Activated CD8-positive, alpha-beta memory T cell treated with anti-CD3 and anti-CD28 coated beads, Interleukin-2, amount 10 ng/mL, durations not matched to agents 7 days and 5 days (primary cell): ENCODE results near the gene FBXO5. TPM values are rescaled to one million over a fixed set of nuclear protein-coding genes. Genes with fewer than 3 reads are reported as not detected.
A peak's percentile ranks its signal among the peaks of the same experiment; 100 is the strongest.

Experiments
- ATAC-seq: fragments of 150-1000 bp; cut with Tn5 transposase; one replicate; pipeline ENCODE4 v1.10.0; 2021; ENCODE audit warnings: moderate library complexity
- CTCF ChIA-PET: fragments of 350-600 bp; sonication (Branson Sonifier 250); formaldehyde crosslinking; loops from one replicate; lab custom pipeline; 2021; ENCODE audit warnings: antibody characterized with exemption; lab: Charles Lee
- DNase-seq: peaks from one replicate; pipeline ENCODE4 v3.0.0-alpha.2; 2020
- H3K27ac Mint-ChIP-seq: one replicate; pipeline ENCODE4 v1.8.0; 2021; ENCODE audit warnings: mild to moderate bottlenecking, mixed read lengths
- H3K27me3 Mint-ChIP-seq: one replicate; pipeline ENCODE4 v1.8.0; 2021; ENCODE audit warnings: mixed read lengths
- H3K36me3 Mint-ChIP-seq: one replicate; pipeline ENCODE4 v1.8.0; 2021; ENCODE audit warnings: mild to moderate bottlenecking, mixed read lengths
- H3K4me1 Mint-ChIP-seq: one replicate; pipeline ENCODE4 v1.8.0; 2021; ENCODE audit warnings: mixed read lengths
- H3K4me3 Mint-ChIP-seq: one replicate; pipeline ENCODE4 v1.8.0; 2021; ENCODE audit warnings: mild to moderate bottlenecking, moderate library complexity, mixed read lengths
- H3K9me3 Mint-ChIP-seq: one replicate; pipeline ENCODE4 v1.8.0; 2022; ENCODE audit warnings: low read depth, mixed read lengths
- total RNA-seq, 2 experiments: library from RNA; stranded (reverse); gene quantifications; one replicate each; pipeline ENCODE4 v1.2.3, GENCODE V29; 2021

FBXO5 gene, protein sequence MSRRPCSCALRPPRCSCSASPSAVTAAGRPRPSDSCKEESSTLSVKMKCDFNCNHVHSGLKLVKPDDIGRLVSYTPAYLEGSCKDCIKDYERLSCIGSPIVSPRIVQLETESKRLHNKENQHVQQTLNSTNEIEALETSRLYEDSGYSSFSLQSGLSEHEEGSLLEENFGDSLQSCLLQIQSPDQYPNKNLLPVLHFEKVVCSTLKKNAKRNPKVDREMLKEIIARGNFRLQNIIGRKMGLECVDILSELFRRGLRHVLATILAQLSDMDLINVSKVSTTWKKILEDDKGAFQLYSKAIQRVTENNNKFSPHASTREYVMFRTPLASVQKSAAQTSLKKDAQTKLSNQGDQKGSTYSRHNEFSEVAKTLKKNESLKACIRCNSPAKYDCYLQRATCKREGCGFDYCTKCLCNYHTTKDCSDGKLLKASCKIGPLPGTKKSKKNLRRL
- total RNA-seq, result 10 to 100 TPM; 62.1 to 73.5 TPM

DNA sequence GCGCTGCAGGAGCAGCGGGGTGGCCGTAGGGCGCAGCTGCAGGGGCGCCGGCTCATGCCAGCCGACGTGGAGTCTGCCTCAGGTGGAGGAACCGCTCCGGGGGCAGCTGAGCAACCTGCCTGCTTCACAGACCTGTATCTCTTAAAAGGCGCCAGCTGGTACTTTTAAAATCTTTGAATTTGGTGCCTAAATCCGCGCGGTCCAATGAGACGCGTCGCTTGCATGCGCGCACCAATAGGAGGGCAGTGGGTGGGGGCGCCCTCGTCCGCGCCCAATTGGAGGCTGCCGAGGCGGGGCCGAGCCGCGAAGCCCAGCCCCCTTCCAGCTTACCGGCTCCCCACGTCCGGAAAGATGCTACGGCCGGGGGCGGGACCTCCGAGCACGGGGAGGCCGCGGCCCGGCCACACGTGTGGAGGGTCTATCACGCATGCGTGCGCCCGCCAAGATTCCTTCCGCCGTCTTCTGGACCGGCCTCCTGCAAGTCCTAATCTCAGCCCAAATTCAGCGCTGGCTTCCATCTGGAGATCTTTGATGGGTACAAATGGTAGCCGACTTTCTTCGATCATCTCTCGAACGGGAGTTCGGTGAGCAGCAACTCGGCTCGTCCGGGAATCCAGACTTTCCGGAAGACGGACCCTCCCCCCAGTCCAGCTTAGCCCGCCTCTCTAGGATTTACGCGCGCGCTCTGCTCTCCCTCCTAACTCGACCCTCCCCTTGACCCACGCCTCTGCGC is at the start of gene FBXO5:
FBXO5 (minus strand) TSS at position 138 of the 733 bp plus-strand sequence; CDS start at position 56, 82 bp downstream.
- peak; percentile 98 for DNase-seq
- Mint-ChIP-seq H3K4me1 (peaks cover 43% of the 10 kb centered on the region), H3K27me3 (no peaks in the 10 kb centered on the region), H3K4me3 (peak within 1 kb of the TSS; percentile 82), H3K27ac (peak within 1 kb of the TSS; percentile 99), H3K36me3 (peaks cover 48% of the 10 kb centered on the region), H3K9me3 (no peaks in the 10 kb centered on the region)
- peak; percentile 88 for ATAC-seq
- CTCF ChIA-PET, result no interaction called here

DNA sequence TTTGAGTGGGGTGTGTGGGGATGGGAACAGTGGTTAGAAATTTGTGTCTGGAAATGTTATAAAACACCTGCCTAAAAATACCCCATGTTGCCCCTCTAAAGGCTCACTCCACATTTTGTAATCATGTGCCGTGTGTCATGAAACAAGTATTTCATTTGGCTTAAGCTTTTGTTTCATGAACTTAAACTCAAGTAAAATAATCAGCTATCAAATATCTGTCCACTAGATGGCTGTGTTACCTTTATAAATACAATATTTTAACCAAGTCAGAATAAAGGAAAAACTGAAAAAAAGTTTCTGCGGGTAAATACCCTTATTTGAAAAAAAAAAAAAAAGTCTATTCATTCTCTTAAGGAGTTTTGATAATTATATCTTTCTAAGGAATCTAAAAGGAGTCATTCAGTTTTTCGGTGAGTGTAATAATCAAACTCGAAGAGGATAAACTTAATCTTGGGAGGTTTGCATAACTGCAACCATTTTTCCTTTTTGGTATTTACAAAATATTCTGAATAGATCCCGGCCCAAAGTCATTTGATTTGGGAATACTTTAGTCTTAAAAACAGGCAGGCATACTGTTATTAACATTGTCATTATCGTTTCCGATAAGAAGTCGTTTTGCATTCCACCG is 49.5 kb upstream of the FBXO5 start:
- Mint-ChIP-seq H3K36me3 (no peaks in the 10 kb centered on the region), H3K27ac (no peak overlapping the region), H3K4me1 (no peaks in the 10 kb centered on the region), H3K27me3 (peaks cover 33% of the 10 kb centered on the region), H3K9me3 (no peaks in the 10 kb centered on the region), H3K4me3 (no peak overlapping the region)
- ATAC-seq, result no peak
- CTCF ChIA-PET, result interaction anchor here (1.7 kb wide), 1 partner anchor 280 kb away, joined by 9 read pairs; no protein-coding TSS in a partner anchor
- no peak for DNase-seq

DNA sequence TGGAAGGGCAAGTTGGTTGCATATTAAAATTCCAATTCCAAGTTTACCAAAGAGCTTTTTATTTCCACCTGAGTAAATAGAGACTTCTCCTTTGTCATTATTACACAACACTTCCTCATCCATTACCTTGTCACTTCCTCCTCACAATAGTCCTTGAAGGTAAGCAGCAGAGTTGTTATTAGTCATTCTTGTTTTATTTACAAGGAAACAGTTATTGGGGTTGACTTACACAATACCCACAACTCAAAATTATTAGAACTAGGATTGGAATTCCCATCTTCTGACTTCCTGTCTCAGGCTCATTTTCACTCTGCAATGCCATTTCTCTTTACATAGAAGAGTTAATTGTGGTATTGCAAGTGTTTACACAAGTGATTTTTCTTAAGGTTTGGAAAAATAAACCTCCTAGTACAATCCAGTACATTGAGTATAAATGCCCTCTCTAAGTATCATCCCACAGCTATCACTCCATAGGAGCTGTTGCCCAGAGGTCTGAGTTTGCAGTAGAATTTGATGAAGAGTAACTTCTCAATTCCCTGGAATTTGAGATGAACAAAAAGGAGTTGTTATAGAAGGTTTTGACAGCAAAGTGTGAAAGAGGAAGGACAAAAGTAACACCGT is 48.6 kb upstream of the FBXO5 start:
- ATAC-seq, result no peak
- Mint-ChIP-seq H3K4me3 (no peak overlapping the region), H3K9me3 (no peaks in the 10 kb centered on the region), H3K4me1 (no peaks in the 10 kb centered on the region), H3K27me3 (peaks cover 38% of the 10 kb centered on the region), H3K36me3 (no peaks in the 10 kb centered on the region), H3K27ac (no peak overlapping the region)
- DNase-seq, result no peak
- CTCF ChIA-PET, result interaction anchor here (0.8 to 1.7 kb wide), 2 partner anchors 10 to 281 kb away, joined by 3 to 9 read pairs; no protein-coding TSS in a partner anchor

DNA sequence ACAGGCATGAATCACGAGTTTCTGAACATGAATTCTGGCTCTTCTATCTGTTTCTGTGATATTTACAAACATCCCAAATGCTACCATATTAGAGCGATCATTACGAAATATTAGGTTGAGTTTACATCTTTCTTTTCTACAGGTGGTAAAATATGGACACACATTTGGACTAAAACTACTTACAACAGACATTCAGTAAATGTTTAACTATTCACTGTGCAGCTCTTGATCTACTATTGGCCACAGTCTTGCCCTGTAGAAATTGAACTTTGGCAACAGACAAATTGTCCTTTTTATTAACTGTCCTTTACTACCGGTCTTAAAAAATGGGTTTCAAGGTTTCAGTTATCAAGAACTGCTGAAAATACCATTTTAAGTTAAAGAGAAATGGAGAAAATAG is 46.1 kb upstream of the FBXO5 start:
- Mint-ChIP-seq H3K27me3 (peaks cover 46% of the 10 kb centered on the region), H3K4me3 (no peak overlapping the region), H3K36me3 (no peaks in the 10 kb centered on the region), H3K4me1 (peaks cover 2% of the 10 kb centered on the region), H3K9me3 (no peaks in the 10 kb centered on the region), H3K27ac (no peak overlapping the region)
- ATAC-seq (no peak), DNase-seq (no peak)
- CTCF ChIA-PET, result no interaction called here

DNA sequence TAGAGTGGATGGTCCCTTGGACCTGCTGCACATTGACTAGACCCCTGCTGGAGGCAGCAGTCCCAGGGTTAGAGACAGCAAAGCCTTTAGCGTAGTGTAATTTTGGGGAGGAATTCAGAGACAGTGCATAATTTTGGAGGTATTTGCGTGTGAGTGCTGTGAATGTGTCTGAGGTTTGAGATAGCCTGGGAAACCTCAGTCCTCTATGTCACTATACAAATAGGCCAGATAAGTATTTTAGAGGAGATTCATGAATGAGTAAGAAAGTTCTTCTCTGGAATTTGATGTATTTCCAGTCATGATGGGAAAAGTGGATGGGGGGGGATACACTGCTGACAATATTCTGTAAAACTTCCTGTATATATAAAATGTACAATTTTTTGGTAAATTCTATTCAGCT is 45.4 kb upstream of the FBXO5 start:
- DNase-seq, result no peak
- Mint-ChIP-seq H3K36me3 (no peaks in the 10 kb centered on the region), H3K4me1 (peaks cover 2% of the 10 kb centered on the region), H3K9me3 (no peaks in the 10 kb centered on the region), H3K27ac (no peak overlapping the region), H3K4me3 (no peak overlapping the region), H3K27me3 (peaks cover 49% of the 10 kb centered on the region)
- CTCF ChIA-PET, result no interaction called here
- ATAC-seq, result no peak

DNA sequence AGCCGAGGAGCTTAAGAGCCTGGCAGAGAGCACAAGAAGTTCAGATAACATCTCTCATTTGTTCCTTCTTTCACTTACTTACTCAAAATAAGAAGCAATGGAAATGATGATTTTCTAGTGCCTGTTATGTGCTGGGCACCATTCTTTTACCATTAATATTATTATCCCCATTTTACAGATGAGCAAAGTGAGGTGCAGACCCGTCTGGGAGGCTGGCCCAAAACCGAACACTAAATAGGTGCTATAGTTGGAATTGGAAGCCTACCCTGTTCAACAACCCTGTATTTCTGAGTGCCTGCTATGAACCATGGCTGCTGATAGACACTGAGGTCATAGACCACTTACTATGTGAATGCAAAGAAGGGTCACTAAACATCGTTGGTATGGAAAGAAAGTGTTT is 44.6 kb upstream of the FBXO5 start:
- CTCF ChIA-PET, result no interaction called here
- Mint-ChIP-seq H3K4me3 (no peak overlapping the region), H3K4me1 (peaks cover 2% of the 10 kb centered on the region), H3K36me3 (no peaks in the 10 kb centered on the region), H3K9me3 (no peaks in the 10 kb centered on the region), H3K27ac (no peak overlapping the region), H3K27me3 (peaks cover 49% of the 10 kb centered on the region)
- ATAC-seq (no peak), DNase-seq (no peak)

DNA sequence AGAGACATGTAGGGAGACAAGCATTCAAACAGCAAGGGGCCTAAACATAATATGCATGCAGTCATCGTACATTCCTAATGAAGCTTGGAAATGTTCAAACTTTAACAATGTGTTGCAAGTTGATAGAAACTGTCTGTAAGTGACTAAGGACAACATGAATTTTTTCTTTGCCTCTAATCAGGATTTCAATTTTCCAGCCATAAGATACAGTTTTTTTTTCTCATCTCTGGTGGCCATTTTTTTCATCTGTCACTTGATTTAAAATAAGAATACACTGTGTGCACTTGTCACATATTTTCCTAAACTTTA is 41.8 kb upstream of the FBXO5 start:
- CTCF ChIA-PET, result interaction anchor here (0.9 to 2.2 kb wide), 6 partner anchors 9 to 468 kb away, joined by 3 to 5 read pairs (median 3); no protein-coding TSS in a partner anchor
- peaks cover 2% of the 10 kb centered on the region for H3K4me1 Mint-ChIP-seq
- ATAC-seq (no peak), DNase-seq (no peak)
- H3K27me3 Mint-ChIP-seq, result peaks cover 34% of the 10 kb centered on the region
- H3K36me3 Mint-ChIP-seq, result no peaks in the 10 kb centered on the region
- H3K27ac Mint-ChIP-seq, result no peak overlapping the region
- no peak overlapping the region for H3K4me3 Mint-ChIP-seq
- no peaks in the 10 kb centered on the region for H3K9me3 Mint-ChIP-seq

DNA sequence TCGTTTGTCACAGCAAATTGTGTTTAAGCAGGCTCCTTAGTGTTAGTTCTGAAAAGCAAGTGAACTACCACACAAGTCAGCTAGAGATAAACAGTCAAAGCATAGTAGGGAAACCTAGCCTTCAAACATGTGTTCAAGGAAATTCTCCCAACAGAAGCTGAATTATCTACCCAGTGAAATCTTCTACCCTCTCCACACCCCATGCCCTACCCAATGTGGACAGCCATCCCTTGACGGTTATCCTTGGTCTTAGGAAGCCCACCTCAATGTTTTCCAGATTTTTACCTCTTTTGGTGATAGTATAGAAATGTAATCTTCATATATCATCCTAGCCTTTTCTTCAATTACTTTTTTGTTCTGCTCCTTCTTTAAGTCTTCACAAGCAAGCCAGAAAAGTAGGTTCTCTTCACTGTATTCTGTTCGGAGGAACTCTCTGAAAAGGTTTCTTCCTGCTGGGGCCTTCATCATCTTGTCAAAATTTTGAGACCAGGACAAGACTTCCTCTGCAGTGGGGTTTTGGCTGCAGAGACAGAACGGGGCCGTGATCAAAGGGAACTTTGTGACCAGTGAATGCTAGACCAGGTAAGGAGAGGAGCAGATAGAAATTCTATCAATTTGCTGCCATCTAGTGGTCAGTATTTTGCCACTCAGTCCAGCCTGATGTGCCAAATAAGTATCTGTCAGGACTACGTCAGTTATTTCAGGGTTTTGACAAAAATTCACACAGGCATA is 41.3 kb upstream of the FBXO5 start:
- no peak overlapping the region for H3K27ac Mint-ChIP-seq
- DNase-seq, result peak; percentile 58
- H3K27me3 Mint-ChIP-seq, result peaks cover 31% of the 10 kb centered on the region
- CTCF ChIA-PET, result interaction anchor here (0.9 to 2.2 kb wide), 7 partner anchors 10 to 468 kb away, joined by 3 to 5 read pairs (median 3); no protein-coding TSS in a partner anchor
- peaks cover 2% of the 10 kb centered on the region for H3K4me1 Mint-ChIP-seq
- peak; percentile 97 for ATAC-seq
- H3K9me3 Mint-ChIP-seq, result no peaks in the 10 kb centered on the region
- no peak overlapping the region for H3K4me3 Mint-ChIP-seq
- no peaks in the 10 kb centered on the region for H3K36me3 Mint-ChIP-seq

DNA sequence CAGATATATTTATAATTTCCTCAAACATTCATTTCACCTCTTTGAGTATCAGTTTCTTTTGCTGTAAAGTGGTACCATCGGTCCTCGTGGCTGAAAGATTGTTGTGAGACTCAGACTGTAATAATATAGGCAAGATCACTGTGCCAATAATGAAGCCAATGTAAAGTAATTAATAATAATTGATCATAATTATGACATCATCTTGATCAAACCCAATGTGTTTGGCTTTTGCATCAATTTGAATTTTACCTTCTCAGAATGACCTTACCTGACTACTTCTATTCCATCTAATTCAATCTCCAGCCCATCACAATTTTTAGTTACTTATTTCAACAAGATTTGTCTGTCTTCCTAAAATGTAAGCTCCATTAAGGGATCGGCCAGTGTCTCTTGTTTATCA is 35.5 kb upstream of the FBXO5 start:
- ATAC-seq (no peak), DNase-seq (no peak)
- Mint-ChIP-seq H3K36me3 (no peaks in the 10 kb centered on the region), H3K4me1 (no peaks in the 10 kb centered on the region), H3K9me3 (no peaks in the 10 kb centered on the region), H3K27me3 (peaks cover 29% of the 10 kb centered on the region), H3K4me3 (no peak overlapping the region), H3K27ac (no peak overlapping the region)
- CTCF ChIA-PET, result no interaction called here

DNA sequence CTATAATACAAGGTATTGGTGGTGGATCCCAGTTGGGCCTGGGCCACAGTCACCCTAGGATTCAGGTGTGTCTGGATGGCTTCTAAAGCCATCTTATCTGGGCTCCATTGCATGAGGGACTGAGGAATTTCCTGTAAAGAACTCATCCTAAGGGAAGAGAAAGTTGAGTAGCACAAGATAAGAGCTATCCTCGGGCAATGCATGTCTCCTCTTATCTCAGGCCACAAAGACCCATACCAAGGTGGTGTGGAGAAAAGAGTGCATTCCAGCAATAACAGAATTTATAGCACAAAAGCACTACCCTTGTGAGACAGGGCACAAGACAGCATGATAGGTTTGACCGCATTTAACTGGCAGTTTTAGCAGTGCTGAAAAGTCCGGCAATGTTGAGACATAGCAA is 34.0 kb upstream of the FBXO5 start:
- Mint-ChIP-seq H3K4me1 (no peaks in the 10 kb centered on the region), H3K4me3 (no peak overlapping the region), H3K27me3 (peaks cover 35% of the 10 kb centered on the region), H3K27ac (no peak overlapping the region), H3K9me3 (no peaks in the 10 kb centered on the region), H3K36me3 (no peaks in the 10 kb centered on the region)
- DNase-seq, result no peak
- no peak for ATAC-seq
- CTCF ChIA-PET, result no interaction called here

DNA sequence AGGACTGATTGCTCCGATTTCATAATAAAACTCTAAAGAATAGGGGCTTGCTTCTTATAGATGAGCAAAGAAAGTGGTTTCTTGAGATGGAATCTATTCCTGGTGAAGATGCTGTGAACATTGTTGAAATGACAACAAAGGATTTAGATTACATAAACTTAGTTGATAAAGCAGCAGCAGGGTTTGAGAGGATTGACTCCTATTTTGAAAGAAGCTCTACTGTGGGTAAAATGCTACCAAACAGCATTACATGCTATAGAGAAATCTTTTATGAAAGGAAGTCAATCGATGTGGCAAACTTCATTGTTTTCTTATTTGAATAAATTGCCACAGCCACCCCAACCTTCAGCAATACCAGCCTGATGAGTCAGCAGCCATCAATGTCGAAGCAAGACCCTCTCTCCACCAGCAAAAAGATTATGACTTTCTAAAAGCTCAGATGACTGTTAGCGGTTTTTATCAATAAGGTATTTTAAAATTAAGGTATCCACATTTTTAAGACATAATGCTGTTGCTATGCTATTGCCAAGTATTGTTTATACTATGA is 32.3 kb upstream of the FBXO5 start:
- DNase-seq (no peak), ATAC-seq (no peak)
- H3K27me3 Mint-ChIP-seq, result peaks cover 45% of the 10 kb centered on the region
- H3K4me3 Mint-ChIP-seq, result no peak overlapping the region
- H3K36me3 Mint-ChIP-seq, result no peaks in the 10 kb centered on the region
- H3K9me3 Mint-ChIP-seq, result no peaks in the 10 kb centered on the region
- CTCF ChIA-PET, result no interaction called here
- H3K27ac Mint-ChIP-seq, result no peak overlapping the region
- H3K4me1 Mint-ChIP-seq, result no peaks in the 10 kb centered on the region

DNA sequence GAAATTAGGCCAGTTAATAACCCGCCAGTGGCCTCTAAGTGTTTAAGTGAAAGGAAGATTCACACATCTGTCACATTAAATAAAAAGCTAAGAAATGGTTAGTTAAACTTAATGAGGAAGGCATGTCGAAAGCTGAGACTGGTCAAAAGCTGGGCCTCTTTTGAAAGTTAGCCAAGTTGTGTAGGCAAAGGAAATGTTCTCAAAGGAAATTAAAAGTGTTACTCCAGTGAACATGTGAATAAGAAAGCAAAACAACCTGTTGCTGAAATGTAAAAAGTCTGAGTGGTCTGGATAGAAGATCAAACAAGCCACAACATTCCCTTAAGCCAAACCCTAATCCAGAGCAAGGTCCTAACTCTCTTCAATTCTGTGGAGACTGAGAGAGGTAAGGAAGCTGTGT is 30.6 kb upstream of the FBXO5 start:
- no peaks in the 10 kb centered on the region for H3K36me3 Mint-ChIP-seq
- H3K4me3 Mint-ChIP-seq, result no peak overlapping the region
- no peak for ATAC-seq
- peaks cover 39% of the 10 kb centered on the region for H3K27me3 Mint-ChIP-seq
- CTCF ChIA-PET, result no interaction called here
- H3K27ac Mint-ChIP-seq, result no peak overlapping the region
- DNase-seq, result no peak
- no peaks in the 10 kb centered on the region for H3K9me3 Mint-ChIP-seq
- H3K4me1 Mint-ChIP-seq, result no peaks in the 10 kb centered on the region
